Rectal smooth muscle tissue (tissue), 1 donor: ENCODE results near the gene OR7C2.

Experiments
- H3K27ac ChIP-seq: one replicate; pipeline ENCODE4 v1.7.0; 2013; ENCODE audit warnings: low read depth, low read length, inconsistent platforms
- H3K27me3 ChIP-seq: one replicate; pipeline ENCODE4 v1.7.0; 2013; ENCODE audit warnings: low read length; ENCODE audit not compliant: control insufficient read depth, insufficient read depth
- H3K36me3 ChIP-seq: one replicate; pipeline ENCODE4 v1.7.0; 2013; ENCODE audit warnings: low read length; ENCODE audit not compliant: control insufficient read depth, insufficient read depth
- H3K4me1 ChIP-seq: one replicate; pipeline ENCODE4 v1.7.0; 2013; ENCODE audit warnings: low read length; ENCODE audit not compliant: control insufficient read depth, insufficient read depth
- H3K4me3 ChIP-seq: one replicate; pipeline ENCODE4 v1.7.0; 2013; ENCODE audit warnings: low read length
- H3K9ac ChIP-seq: one replicate; pipeline ENCODE4 v1.7.0; 2013; ENCODE audit warnings: low read length

The OR7C2 gene

DNA sequence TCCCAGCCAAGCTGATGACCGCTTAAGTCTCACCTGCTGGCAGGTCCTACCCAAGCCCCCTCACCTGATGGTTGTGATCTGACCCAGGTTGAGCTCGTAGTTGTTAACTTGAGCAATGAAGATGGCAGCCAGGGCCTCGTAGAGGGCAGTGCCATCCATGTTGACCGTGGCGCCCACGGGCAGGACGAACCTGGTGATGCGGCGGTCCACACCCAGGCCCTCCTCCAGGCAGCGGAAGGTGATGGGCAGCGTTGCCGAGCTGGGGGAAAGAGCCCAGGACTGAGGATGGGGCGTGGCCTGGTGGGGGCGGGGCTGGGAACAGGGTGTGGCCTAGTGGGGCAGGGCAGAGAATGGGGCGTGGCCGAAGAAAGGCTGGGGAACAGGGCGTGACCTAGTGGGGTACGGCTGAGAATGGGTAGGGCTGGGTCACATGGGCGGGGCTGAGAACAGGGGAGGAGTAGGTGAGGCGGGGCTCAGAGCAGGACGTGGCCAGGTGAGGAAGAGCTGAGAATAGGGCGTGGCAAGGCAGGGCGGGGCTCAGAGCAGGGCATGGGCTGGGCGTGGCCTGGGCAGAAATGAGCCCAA is 12.9 kb downstream of the OR7C2 start:
- H3K4me3 ChIP-seq, result no peak overlapping the region
- no peaks in the 10 kb centered on the region for H3K27me3 ChIP-seq
- H3K9ac ChIP-seq, result no peak overlapping the region
- H3K36me3 ChIP-seq, result no peaks in the 10 kb centered on the region
- no peaks in the 10 kb centered on the region for H3K4me1 ChIP-seq
- no peak overlapping the region for H3K27ac ChIP-seq

GRCh38 chr19:14957464-14957863 is 16.2 kb downstream of the OR7C2 start:
- Histone ChIP-seq H3K27ac (no peak overlapping the region), H3K27me3 (no peaks in the 10 kb centered on the region), H3K36me3 (no peaks in the 10 kb centered on the region), H3K4me1 (no peaks in the 10 kb centered on the region), H3K9ac (no peak overlapping the region), H3K4me3 (no peak overlapping the region)

DNA sequence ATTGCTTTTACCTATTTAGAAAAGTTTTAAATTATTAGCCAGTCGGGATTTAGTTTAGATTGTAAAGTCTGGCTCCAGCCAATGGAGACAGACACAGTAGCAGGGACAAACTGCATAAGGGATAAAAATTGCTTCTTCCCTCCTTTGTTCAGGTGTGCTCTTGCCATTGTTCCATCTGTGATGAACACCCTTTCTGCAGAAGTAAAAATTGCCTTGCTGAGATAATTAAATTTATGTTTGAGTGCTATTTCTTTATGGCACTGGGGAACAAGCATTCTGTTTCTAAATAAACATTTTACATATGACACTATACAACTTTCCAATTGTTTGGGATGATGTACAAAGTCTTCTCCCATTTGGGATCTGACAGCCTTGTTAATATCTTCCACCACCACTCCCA is 18.0 kb downstream of the OR7C2 start:
- H3K4me1 ChIP-seq, result no peaks in the 10 kb centered on the region
- H3K27ac ChIP-seq, result no peak overlapping the region
- no peak overlapping the region for H3K9ac ChIP-seq
- no peaks in the 10 kb centered on the region for H3K27me3 ChIP-seq
- no peak overlapping the region for H3K4me3 ChIP-seq
- no peaks in the 10 kb centered on the region for H3K36me3 ChIP-seq

DNA sequence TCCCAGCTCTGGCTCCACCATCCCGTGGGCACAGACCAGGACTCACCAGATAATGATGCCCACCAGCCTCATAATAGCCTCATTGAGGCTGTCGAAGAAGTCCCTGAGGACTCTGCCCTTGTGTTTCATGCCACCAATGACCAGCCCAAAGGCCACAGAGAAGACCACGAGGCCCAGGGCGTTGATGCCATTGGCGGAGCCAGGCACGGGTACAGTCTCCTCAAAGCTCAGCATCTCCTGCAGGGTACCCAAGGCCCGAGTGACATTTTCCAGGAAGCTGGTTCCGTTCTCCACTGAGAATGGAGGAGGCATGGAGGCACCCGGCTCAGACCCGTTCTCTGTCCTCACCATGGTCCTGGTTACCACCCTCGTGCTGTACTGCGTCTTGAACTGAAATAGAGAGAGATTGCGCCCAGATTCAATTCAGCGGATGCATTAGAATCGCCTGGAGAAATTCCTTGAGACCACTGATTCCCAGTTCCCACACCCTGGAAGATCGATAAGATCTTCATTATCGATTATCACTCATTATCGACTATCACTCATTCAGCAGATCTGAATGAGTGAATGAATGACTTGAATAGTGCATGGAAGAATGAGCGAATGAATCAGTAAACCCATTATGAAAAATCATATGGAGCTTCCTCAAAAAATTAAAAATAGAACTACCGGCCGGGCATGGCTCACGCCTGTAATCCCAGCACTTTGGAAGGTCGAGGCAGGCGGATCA is 20.8 kb downstream of the OR7C2 start:
- H3K36me3 ChIP-seq, result no peaks in the 10 kb centered on the region
- no peak overlapping the region for H3K4me3 ChIP-seq
- H3K4me1 ChIP-seq, result no peaks in the 10 kb centered on the region

GRCh38 chr19:14968247-14968646 is 27.0 kb downstream of the OR7C2 start:
- Histone ChIP-seq H3K4me1 (no peaks in the 10 kb centered on the region), H3K27me3 (no peaks in the 10 kb centered on the region), H3K9ac (no peak overlapping the region), H3K4me3 (no peak overlapping the region), H3K27ac (no peak overlapping the region), H3K36me3 (no peaks in the 10 kb centered on the region)

More for the DNA sequence above, 20.8 kb downstream of the OR7C2 start:
- H3K27me3 ChIP-seq, result no peaks in the 10 kb centered on the region
- no peak overlapping the region for H3K27ac ChIP-seq
- no peak overlapping the region for H3K9ac ChIP-seq

DNA sequence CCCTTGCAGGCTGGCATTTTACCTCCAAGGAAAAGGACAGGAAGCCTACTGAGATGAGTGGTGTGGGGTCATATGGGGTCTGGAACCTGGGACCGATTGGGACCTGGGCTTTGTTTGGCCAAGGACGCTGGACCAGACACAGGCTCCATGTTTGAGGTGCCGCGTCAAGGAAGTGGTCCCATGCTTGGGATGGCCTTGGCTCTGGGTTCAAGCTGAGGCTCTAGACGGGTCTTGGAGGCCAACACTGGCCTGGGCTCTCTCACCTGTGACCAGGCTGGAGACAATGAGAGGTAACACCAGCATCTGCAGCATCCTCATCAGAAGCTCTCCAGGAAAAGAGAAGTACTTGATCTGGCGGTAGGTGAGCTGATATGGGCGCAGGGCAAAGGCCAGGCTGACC is 30.2 kb downstream of the OR7C2 start:
- no peak overlapping the region for H3K9ac ChIP-seq
- no peaks in the 10 kb centered on the region for H3K4me1 ChIP-seq
- no peak overlapping the region for H3K4me3 ChIP-seq
- H3K27me3 ChIP-seq, result no peaks in the 10 kb centered on the region
- H3K36me3 ChIP-seq, result no peaks in the 10 kb centered on the region
- no peak overlapping the region for H3K27ac ChIP-seq

DNA sequence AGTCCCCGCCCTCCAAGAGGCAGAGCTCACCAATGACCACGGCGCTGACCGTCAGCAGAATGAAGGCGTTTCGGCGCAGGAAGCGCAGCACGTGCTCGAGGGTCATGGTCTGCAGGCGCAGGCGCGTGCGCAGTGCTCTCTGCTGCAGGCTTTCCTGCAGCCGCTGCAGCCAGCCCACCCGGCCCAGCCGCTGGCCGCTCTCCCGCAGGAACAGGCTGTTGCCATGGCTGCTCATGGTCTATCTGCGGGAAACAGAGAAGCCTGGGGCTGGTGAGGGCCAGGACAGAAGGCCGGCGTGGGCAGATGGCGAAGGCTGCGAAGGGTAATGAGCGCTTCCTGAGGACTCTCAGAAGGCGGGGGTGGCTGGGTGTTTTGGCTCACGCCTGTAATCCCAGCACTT is 31.4 kb downstream of the OR7C2 start:
- H3K27ac ChIP-seq, result no peak overlapping the region

DNA sequence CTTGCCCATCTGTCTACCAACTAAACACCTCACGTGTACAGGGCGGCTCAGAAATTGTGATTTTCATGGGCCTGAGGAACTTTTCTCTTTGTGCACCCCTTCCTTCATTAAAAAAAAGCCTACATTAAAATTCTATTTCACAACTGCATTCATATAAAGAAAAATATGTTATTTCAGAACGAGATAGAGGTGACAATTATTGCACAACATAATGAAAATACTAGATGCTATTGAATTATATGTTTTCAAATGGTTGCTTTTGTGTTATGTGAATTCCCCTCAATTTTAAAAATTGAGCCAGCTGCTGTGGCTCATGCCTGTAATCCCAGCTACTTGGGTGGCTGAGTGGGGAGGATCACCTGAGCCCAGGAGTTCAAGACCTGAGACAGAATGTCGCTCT is 33.2 kb downstream of the OR7C2 start:
- peaks cover 9% of the 10 kb centered on the region for H3K27me3 ChIP-seq
- H3K9ac ChIP-seq, result no peak overlapping the region
- no peak overlapping the region for H3K27ac ChIP-seq
- no peaks in the 10 kb centered on the region for H3K36me3 ChIP-seq
- H3K4me3 ChIP-seq, result no peak overlapping the region
- no peaks in the 10 kb centered on the region for H3K4me1 ChIP-seq

More for the DNA sequence above, 31.4 kb downstream of the OR7C2 start:
- Histone ChIP-seq H3K36me3 (no peaks in the 10 kb centered on the region), H3K27me3 (peaks cover 2% of the 10 kb centered on the region), H3K9ac (no peak overlapping the region), H3K4me3 (no peak overlapping the region), H3K4me1 (no peaks in the 10 kb centered on the region)

DNA sequence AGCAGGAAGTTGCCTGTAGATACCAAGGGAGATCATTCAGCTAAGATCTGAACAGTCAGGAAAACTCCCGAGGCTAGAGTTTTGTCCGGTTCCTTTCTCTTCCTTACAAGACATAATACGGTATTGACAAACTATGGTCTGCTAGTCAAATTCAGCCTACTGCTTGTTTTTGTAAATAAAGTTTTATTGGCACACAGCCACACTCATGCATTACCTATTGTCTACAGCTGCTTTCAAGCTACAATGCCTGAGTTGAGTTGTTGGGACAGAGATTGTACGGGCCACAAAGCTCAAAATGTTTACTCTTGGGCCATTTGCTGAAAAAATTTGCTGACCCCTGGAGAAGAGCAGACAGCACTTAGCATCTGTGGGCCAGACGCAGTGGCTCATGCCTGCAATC is 35.8 kb downstream of the OR7C2 start:
- peaks cover 9% of the 10 kb centered on the region for H3K27me3 ChIP-seq
- no peak overlapping the region for H3K4me3 ChIP-seq
- H3K27ac ChIP-seq, result no peak overlapping the region
- no peaks in the 10 kb centered on the region for H3K4me1 ChIP-seq
- no peak overlapping the region for H3K9ac ChIP-seq
- H3K36me3 ChIP-seq, result no peaks in the 10 kb centered on the region

GRCh38 chr19:14978161-14978776 is 37.0 kb downstream of the OR7C2 start:
- Histone ChIP-seq H3K4me1 (no peaks in the 10 kb centered on the region), H3K4me3 (no peak overlapping the region), H3K27ac (no peak overlapping the region), H3K27me3 (peaks cover 9% of the 10 kb centered on the region), H3K36me3 (no peaks in the 10 kb centered on the region), H3K9ac (no peak overlapping the region)

GRCh38 chr19:14979476-14980255 is 38.4 kb downstream of the OR7C2 start, which contains the start of gene SLC1A6:
Gene SLC1A6, minus strand, starts transcription at chr19:14979864. Its CDS starts 6,954 bp downstream, at chr19:14972910.
- H3K27me3 ChIP-seq, result peaks cover 9% of the 10 kb centered on the region
- no peak within 1 kb of the TSS for H3K4me3 ChIP-seq
- H3K4me1 ChIP-seq, result no peaks in the 10 kb centered on the region
- H3K27ac ChIP-seq, result no peak within 1 kb of the TSS
- no peaks in the 10 kb centered on the region for H3K36me3 ChIP-seq
- H3K9ac ChIP-seq, result no peak within 1 kb of the TSS

GRCh38 chr19:14985133-14985532 is 43.8 kb downstream of the OR7C2 start:
- H3K4me1 ChIP-seq, result no peaks in the 10 kb centered on the region
- H3K36me3 ChIP-seq, result no peaks in the 10 kb centered on the region
- H3K27me3 ChIP-seq, result no peaks in the 10 kb centered on the region

More at GRCh38 chr19:14985133-14985532, 43.8 kb downstream of the OR7C2 start:
- Histone ChIP-seq H3K27ac (no peak overlapping the region), H3K4me3 (no peak overlapping the region), H3K9ac (no peak overlapping the region)
